GM18867 (cell line): ENCODE data around the gene LRIT2.

Experiments used
- ATAC-seq: cut with Tn5 transposase; IDR thresholded peaks from one replicate; pipeline ENCODE4 v1.9.1; 2021; ENCODE audit warnings: mild to moderate bottlenecking, moderate library complexity; ENCODE audit not compliant: unreplicated experiment

Gene LRIT2

DNA sequence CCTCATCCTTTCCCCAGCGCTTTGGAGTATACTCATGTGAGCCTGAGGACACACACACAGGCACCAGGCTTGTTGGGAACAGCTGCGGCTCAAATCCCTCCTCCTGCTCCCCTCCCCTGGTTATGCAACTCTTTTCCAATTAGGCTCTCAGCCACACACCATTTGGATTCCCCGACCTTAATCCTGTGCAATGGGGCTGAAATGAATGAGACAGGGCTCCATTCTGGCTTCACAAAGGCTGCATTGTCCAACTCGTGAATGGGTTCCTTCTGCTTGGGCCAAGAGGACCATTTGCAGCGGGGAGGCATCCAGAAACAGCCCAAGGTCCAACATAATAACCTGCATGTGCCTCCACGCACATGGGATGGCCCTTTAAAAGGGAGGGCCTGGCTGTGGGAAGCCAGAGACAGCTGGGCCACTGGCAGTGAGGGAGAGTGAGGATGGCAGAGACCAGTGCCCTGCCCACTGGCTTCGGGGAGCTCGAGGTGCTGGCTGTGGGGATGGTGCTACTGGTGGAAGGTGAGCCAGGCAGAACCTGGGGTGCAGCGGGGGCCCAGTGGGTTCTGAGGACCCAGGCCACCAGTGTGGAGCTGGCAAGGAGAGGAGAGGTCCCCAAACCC, 19.4 kb upstream of the LRIT2 start, which contains the start of gene RGR:
Gene RGR (plus strand): TSS at position 403 of the 620 bp plus-strand sequence. CDS start 38 bp downstream, at position 441.
- no peak for ATAC-seq

DNA sequence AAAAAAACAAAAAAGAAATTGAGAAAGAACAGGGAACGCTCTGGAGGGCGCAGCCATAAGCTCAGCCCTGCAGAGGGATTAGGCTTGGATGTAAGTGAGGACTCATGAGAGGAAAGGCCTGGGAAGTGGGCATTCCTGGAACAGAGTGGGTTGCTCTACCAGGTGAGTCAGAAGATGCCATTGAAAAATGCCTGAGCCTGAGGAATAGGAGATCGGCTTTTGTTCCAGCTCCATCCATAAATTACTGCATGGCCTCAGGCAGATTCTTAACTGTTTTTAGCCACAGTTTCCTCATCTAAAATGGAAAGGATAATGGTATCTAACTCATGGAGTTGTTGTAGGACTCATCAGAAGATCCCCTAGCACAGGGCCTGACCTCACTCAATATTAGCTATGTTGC, 18.4 kb upstream of the LRIT2 start:
- no peak for ATAC-seq

DNA sequence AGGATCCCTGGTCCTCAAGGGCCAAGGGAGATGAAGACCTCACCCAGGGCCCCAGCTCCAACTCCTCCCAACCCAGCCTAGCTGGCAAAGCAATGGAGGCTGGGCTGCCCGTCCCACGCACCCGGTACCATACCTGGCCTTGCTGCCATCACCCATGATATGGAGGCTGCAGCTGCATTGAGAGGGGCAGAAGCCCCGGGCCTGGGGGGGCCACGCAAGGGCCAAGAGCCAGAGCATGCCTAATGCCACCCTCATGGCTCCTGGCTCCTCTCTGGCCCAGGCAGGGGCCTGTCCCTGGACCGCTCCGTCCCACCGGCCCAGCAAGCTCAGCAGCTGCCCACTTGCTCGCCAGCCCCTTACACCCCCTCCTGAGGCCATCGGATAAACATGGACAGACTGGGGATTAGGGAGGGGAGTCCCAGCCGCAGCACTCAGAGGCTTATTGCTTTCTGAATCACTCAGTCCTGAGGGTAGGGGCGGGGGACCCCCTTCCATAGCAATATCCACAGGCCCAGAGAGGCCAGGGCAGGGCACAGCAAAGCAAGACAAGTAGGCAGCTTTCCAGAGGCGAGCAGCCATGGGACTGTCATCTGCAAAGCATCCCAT, 15.9 kb upstream of the LRIT2 start, which contains the start of gene LRIT1:
Gene LRIT1 (minus strand): TSS at position 362 of the 606 bp plus-strand sequence. CDS start 107 bp downstream, at position 255.
- no peak for ATAC-seq

DNA sequence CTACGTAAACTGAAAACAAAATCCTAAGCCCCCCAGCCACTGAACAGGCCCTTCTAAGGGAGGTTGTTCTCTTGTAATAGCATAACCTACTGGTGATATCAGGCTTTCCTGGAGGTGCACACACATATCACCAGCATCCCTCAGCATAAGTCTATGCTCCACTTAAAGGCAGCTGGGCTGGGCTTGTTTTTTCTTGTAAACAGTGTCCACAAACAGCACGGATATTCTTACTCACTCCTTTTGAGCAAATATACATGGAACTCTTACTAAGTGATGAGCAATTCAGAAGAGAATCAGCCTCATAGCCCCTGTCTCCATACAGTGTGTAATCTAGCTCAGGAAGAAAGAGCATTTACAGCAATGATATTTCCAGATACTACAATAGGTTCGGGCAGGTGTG, 13.6 kb upstream of the LRIT2 start:
- ATAC-seq = no peak

DNA sequence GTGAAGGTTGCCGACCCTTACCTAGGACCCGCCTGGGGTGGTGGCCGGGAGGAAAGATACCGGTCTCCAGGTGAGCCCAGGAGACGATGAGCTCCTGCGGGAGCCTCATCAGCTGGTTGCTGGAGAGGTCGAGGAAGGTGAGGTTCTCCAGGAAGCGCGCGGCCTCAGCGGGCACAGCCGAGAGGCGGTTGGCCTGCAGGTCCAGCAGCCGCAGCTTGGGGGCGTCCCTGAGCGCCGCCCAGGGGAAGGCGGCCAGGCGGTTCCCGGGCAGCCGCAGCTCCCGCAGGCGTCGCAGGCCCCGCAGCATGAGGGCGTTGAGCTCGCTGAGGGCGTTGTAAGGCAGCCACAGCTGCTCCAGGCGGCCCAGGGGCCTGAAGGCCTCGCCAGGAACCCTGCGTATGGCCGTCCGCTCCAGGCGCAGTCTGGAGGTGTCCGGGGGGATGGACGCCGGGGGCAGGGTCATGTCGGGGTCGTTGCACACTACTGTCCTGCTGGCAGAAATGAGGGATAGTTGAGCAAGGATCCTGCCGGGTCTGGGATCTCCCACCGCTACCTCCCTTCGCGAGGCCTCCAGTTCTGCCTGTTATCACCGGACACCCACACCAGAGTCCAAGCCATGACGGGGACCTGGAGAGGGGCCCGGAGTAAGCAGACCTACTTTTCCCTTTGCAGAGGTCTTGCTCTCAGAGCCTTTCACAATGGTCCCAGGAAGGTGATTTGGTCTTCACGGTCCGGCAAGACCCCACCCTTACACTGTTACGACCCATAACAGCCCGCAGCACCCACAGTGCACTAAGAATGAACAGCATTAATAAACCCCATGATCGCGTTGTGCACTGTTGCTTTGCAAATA, 12.1 kb upstream of the LRIT2 start:
- ATAC-seq = no peak

DNA sequence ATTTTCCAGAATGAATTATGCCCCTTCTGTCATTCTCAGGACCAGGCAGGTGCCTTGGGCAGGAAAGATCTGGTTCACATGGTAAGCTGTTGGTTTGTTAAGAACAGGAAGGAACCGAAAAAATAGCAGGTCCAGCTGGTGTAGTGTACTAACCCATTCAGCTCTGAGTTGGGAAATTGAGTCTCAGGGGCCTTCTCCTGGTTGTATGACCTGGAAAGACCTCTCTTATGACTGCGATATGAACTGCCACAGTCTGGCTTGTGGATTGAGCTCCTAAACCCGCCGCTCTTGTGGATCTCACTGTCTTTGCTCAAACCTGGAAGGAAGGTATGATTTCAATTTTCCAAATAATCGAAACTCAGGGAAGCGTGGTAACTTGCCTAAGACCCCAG, 11.5 kb upstream of the LRIT2 start:
- no peak for ATAC-seq

DNA sequence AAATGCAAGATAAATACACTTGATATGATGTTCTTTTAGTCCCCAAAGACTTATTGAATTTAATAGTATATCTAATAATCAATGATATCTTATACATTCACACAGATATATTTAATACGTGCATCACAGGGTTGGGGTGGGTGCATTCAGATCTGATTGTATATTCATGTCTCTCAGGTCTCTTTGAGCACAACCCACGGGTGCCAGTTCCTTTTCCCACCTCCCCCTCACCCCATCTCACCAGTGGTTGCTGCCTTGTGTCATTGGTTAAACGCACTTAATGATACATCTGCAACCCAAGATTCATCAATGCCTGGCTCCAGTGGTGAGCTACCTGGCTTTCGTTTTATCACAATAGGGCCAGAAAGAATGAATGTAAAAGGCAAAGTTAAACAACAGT, 9.8 kb upstream of the LRIT2 start:
- no peak for ATAC-seq

DNA sequence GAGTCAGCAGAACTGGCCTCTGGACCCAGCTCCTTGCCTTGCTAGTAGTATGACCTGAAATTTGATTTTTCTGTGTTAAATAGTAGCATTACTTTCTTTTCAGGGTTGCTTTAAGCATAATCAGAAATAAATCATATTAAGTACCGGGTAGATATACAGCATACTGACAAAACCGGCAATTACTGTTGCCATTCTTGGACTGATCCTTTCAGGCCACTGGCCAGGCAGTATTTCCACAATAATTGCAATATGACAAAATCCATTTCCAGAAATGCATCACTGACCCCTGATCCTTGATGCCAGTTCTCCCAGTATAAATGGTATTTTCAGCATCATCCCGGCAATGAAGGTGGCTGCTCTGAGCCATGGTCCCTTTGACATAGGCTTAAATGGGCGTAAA, 9.1 kb upstream of the LRIT2 start:
- no peak for ATAC-seq

DNA sequence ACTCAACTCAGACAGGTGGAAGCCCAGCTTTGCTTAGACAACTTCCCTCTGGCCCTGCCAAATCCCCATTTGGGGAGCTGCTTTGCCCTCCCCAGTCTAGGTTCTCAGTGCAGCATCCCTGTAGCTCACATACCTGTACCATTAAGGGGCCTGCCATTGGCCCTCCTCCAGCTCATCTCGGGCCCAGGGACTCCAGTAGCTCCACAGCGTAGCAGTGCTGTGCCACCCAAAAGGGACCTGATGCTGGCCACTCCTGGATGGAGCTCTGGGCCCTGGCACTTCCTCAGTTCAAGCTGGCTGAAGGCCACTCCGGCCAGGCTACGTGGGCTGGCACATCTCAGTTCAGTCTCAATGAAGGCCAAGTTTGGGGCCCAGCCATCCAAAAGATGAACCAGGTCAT, 8.6 kb upstream of the LRIT2 start:
- ATAC-seq = no peak

DNA sequence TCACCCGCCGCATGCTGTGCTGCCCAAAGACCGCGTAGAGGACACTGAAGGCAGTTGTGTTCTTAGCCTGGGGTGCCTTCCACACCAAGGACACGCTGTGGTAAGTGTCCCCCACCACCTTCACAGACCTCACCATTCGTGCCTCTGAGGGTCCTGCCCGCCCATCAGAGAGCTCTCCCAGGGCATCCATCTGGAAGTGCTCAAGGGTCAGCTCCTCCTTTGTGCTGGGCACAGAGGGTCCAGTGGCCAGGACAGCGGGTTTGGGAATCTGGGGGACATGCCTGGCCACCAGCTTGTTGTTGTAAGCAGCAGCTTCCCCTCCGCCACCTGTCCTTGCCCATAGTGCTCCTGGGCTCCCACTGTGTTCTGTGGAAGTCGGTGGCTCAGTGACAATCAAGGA, 7.0 kb upstream of the LRIT2 start:
- ATAC-seq = no peak

DNA sequence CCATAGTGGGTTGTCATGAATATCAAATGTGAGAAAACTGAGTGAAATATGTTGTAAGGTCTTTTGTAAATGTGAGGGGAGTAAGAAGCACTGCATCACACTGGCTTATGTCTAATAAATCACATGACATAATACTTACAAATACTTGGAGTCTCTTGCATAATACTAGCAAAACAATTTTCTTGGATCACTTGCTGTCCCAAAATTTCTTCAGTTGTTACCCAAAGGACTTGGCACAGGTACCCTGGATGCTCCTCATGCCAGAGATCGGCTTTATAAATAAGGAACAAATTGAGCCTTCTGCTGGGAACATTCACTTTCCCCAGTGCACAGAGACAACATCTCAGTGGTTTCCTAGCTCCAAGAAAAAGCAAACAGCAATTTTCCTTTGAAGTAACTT, 5.0 kb upstream of the LRIT2 start:
- no peak for ATAC-seq

DNA sequence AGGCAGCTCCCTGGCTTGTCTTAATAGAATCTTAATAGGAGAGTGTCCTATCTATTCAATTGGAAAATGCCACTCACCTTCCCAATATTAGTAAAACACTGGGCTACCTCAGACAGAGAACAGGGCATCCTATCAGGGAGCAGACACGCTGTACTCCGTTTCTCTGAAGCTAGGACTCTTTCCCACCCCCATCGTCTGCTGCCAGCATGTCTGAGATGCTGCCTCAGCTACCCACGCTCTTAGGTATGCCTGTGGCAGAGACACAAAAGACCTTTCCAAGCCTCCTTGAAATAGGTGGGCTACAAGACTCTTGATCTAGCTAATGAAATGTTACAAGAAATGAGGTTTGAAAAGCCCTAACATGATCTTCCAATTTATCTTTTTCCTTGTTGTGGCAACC, 2.5 kb upstream of the LRIT2 start:
- ATAC-seq = no peak

DNA sequence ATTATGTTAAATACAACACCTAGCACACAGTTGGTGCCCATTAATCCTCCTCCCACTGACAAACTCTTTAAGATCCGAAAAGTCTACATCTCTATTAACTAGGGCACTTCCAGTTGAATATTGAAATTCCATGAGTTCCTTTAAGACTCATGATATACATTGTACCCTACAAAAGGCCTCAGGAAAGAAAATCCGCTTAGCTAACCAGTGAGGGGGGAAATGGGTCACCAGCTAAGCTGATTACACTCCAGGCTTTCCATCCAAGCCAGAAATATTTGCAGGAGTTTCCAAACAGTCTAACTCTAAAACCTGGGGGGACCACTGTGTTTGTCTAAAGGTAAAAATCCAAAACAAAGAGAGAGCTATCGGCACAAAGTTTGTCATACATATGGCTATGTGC, 1.3 kb upstream of the LRIT2 start:
- ATAC-seq = no peak

DNA sequence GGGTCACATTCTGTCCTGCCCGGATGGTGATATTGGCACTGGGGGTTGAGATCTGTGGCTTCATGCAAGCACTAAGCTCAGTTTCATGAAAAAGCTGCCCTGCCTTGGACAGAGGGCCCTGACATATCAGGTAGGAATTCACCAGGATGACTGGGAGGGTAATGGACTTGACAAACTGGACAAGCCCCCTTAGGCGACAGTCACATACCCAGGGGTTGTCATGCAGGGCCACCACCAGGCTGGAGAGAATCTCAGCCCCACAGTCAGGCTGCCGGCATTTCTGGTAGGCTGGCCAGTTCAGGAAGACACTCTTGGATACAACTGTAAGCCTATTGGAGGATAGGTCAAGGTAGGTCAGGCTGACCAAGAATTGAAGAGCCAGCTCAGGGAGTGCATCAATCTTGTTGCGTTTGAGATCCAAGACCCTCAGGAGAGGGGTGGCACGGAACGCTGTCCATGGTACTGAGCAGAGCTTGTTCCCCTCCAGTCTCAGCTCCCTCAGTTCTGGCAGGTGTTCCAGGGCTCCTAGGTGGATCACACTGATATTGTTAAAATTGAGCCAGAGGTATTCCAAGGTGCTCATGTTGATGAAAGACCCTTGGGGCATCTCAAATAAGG, 824 bp downstream of the LRIT2 start:
- no peak for ATAC-seq

DNA sequence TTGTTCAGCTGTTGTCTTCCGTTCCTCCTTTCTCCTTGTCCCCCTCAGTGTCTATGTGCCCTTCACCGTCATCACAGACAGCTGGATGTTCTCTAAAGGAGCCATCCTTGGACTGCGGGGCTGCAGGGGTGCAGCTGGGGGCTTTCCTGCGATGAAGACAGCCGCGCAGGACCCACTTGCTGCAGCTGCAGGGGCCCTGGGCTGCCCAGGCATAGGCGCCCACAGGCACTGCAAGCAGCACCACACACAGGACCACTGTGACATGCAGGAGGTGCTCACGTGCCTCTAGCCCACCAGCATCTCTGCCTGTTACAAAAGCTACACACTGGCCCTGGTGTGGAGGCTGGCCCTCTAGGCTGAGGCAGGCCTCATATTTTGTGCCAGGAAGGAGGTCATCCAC, 3.4 kb downstream of the LRIT2 start:
- no peak for ATAC-seq

DNA sequence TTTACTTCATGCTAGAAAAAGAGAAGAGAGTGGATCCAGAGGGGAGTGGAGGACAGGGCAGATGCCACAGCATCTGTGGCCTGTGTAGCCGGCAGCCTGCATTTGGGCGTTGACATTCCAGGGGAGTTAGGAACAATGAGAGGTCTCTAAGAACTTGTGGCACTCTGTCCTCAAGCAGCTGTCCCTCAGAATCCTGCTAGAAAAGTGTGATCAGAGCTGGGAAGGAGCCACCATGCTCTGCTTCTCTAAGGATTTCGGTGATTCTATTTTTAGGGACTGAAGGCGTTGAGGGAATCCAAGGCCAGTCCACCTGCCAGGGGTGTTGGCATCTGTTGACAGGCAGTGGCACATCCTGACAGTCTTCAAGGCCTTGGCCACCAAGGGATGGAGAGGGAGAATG, 7.6 kb downstream of the LRIT2 start:
- no peak for ATAC-seq

DNA sequence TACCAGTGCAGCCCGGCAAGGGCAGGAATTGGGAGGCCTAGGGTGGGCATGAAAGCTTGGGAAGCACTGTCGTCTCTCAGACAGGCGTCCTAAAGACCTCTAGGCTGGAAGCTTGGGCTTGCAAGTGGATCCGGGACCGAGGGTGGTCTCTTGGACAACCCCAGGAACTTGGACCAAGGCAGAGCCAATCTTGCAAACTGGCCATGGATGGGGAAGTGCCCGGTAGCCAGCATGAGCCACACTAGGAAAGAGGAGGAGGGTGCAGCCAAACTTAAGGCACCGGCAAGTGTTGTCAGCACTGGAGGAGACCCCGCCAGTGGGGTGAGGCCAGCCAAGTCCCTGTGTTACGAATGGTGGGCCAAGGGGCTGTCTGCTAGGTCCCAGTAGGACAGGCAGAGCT, 8.5 kb downstream of the LRIT2 start:
- no peak for ATAC-seq

DNA sequence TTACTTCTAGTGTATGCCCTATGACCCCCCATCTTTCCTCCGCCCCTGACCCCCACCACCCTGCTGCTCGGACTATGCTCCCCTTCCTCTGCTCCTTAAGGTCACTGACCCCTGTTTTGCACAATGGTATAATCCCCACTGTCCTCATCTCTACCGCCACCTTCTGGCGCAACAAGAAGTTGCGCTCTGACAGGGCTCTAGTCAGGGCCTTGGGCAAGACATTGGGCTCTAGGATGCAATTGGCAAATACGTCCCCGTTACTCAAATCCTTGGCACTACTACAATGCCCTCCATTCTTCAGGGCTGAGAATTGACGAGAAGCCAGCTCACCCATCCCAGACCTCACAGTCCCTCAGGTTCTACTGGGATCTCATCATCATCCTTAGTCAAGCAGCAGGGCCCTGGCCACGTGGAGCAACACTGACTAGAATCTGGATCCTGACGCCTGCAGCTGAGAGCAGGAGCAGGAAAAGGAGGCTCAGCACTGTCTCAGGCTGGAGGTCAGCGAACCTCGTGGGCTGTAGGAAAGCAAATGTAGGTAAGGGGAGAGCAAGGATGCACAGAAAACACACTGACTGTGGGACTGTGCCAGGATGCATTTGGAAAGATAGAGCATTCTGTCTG, 10.6 kb downstream of the LRIT2 start:
- ATAC-seq = peak; percentile 86

DNA sequence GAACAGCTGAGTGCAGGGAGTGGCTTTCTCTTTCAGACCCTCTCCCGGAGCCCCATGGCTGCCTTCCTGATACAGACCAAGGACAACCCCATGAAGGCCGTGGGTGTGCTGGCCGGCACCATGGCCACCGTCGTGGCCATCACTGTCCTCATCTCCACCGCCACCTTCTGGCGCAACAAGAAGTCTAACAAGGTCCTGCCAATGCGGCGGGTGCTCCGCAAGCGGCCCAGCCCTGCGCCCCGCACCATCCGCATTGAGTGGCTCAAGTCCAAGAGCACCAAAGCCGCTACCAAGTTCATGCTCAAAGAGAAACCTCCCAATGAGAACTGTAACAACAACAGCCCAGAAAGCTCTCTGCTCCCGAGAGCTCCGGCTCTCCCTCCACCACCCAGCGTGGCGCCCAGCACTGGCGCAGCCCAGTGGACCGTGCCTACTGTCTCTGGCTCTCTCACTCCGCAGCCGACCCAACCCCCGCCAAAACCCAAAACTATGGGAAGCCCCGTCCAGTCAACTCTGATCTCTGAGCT, 11.2 kb downstream of the LRIT2 start:
- ATAC-seq = peak; percentile 25

DNA sequence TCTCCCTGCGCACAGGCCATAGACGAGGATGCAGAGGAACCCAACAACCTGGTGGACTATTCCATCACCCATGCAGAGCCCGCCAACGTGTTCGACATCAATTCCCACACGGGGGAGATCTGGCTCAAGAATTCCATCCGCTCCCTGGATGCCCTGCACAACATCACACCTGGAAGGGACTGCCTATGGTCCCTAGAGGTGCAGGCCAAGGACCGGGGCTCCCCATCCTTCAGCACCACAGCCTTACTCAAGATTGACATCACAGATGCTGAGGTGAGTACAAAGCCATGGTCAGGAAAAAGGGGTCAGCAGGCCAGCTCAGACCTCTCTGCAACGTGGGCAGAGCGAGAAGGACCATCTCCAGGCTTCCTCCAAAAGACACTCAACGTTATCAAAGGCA, 12.3 kb downstream of the LRIT2 start:
- ATAC-seq = no peak

DNA sequence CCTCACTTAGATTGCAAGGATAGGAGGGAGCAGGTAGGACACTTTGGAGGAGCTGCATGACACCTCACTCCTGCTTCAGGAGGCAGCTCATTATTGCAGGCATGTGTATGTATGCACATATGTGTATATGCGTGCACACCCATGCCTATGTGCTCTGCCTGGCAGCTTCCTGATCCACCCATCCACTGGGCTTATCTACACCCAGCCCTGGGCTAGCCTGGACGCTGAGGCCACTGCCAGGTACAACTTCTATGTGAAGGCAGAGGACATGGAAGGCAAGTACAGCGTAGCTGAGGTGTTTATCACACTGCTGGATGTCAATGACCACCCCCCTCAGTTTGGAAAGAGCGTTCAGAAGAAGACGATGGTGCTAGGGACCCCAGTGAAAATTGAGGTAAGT, 13.3 kb downstream of the LRIT2 start:
- ATAC-seq = no peak
